ENCODE measurements around the gene SRGAP3.

The SRGAP3 gene

GRCh38 chr3:9110802-9111201 is 138.6 kb downstream of the SRGAP3 start:
- H3K27ac ChIP-seq: no peak overlapping the region
- no peak for TF ChIP-seq CTCF (IDR thresholded peaks at IDR 0.05)

GRCh38 chr3:9110316-9110715 is 139.1 kb downstream of the SRGAP3 start:
- no peak overlapping the region for H3K27ac ChIP-seq
- TF ChIP-seq CTCF (IDR thresholded peaks at IDR 0.05) (no peak), ZFX (IDR thresholded peaks at IDR 0.05; ENCODE audit: borderline replicate concordance) (no peak)

GRCh38 chr3:9109568-9109914 is 139.9 kb downstream of the SRGAP3 start:
- TF ChIP-seq ZFX (IDR thresholded peaks at IDR 0.05; ENCODE audit: borderline replicate concordance) (no peak), CTCF (IDR thresholded peaks at IDR 0.05) (no peak)
- no peak overlapping the region for H3K27ac ChIP-seq

- H3K27ac ChIP-seq: no peak overlapping the region
- no peak for TF ChIP-seq ZFX (IDR thresholded peaks at IDR 0.05; ENCODE audit: borderline replicate concordance)
- no peak for TF ChIP-seq CTCF (IDR thresholded peaks at IDR 0.05)
Observed at GRCh38 chr3:9108876-9109567, 140.4 kb downstream of the SRGAP3 start.

- no peak for TF ChIP-seq CTCF (IDR thresholded peaks at IDR 0.05)
- no peak for TF ChIP-seq ZFX (IDR thresholded peaks at IDR 0.05; ENCODE audit: borderline replicate concordance)
- H3K27ac ChIP-seq: no peak overlapping the region
Observed at GRCh38 chr3:9107738-9108137, 141.7 kb downstream of the SRGAP3 start.

GRCh38 chr3:9105421-9105820 is 144.0 kb downstream of the SRGAP3 start:
- no peak overlapping the region for H3K27ac ChIP-seq
- TF ChIP-seq CTCF (IDR thresholded peaks at IDR 0.05) (no peak), ZFX (IDR thresholded peaks at IDR 0.05; ENCODE audit: borderline replicate concordance) (no peak)

- no peak overlapping the region for H3K27ac ChIP-seq
- TF ChIP-seq ZFX (IDR thresholded peaks at IDR 0.05; ENCODE audit: borderline replicate concordance) (no peak), CTCF (IDR thresholded peaks at IDR 0.05) (no peak)
Observed at GRCh38 chr3:9104121-9104520, 145.3 kb downstream of the SRGAP3 start.
